Endothelial cell of umbilical vein (primary cell): Measurements from ENCODE around the gene MIS18BP1. TPM values are rescaled to one million over a fixed set of nuclear protein-coding genes. Genes with fewer than 3 reads are reported as not detected.

Experiments used
- BruUV-seq: library from RNA; stranded (reverse); fragments of 400-500 nt; replicated peaks from 2 replicates; lab custom pipeline; 2021; lab: Mats Ljungman, UMichigan
- CTCF ChIA-PET: fragments of 300-600, 350-600 bp; sonication (Branson Sonifier 250); formaldehyde crosslinking; loops from one replicate; lab custom pipeline; 2021; ENCODE audit warnings: antibody characterized with exemption, inconsistent platforms; lab: Charles Lee
- POLR2A ChIA-PET: fragments of 300-600, 350-600 bp; sonication (Branson Sonifier 250); formaldehyde crosslinking; loops from one replicate; lab custom pipeline; 2021; ENCODE audit warnings: antibody characterized with exemption, inconsistent platforms; lab: Charles Lee
- DNase-seq: peaks from one replicate; pipeline ENCODE4 v3.0.0-alpha.2; 2011; ENCODE audit warnings: low read depth, low spot score
- FAIRE-seq: peaks from 2 replicates; lab custom pipeline; 2011; peaks lifted over from hg19 to GRCh38; lab: Jason Lieb, UNC
- H2AFZ ChIP-seq: 2 replicates; pipeline ENCODE4 v1.6.0; 2012; ENCODE audit warnings: low read depth, low read length, control low read depth, inconsistent platforms
- H3K27ac ChIP-seq: 2 replicates; pipeline ENCODE4 v1.5.1; 2011; ENCODE audit warnings: low read depth, mild to moderate bottlenecking, control low read depth, low read length, moderate library complexity; ENCODE audit not compliant: insufficient read depth
- H3K27me3 ChIP-seq, 2 experiments: 2 replicates each; pipeline versions ENCODE4 v1.6.0 to v1.6.1; 2011; ENCODE audit warnings: low read length in 2 of 2, mixed read lengths in 1 of 2; ENCODE audit not compliant: control insufficient read depth in 2 of 2, insufficient read depth in 2 of 2
- H3K36me3 ChIP-seq, 2 experiments: 2 replicates in 1 of 2; 3 replicates in 1 of 2; pipeline ENCODE4 v1.5.1; 2011; ENCODE audit warnings: low read length in 2 of 2, mild to moderate bottlenecking in 1 of 2, moderate library complexity in 1 of 2; ENCODE audit not compliant: control insufficient read depth in 2 of 2, insufficient read depth in 2 of 2; ENCODE audit errors: extremely low read depth in 1 of 2
- H3K4me1 ChIP-seq: 3 replicates; pipeline ENCODE4 v1.5.1; 2011; ENCODE audit warnings: mild to moderate bottlenecking, low read length; ENCODE audit not compliant: control insufficient read depth, insufficient read depth; ENCODE audit errors: extremely low read depth
- H3K4me2 ChIP-seq: 2 replicates; pipeline ENCODE4 v1.6.1; 2011; ENCODE audit warnings: low read length, control low read depth, mixed read lengths; ENCODE audit not compliant: insufficient read depth
- H3K4me3 ChIP-seq, 3 experiments: fragments of 200-600 bp in 1 of 3; sonication (generic), shearing (Covaris generic) in 1 of 3; replicated peaks in 1 of 3; 2 replicates each; pipeline ENCODE4 v1.5.1; 2011 to 2016; ENCODE audit warnings: control low read depth in 3 of 3, low read length in 3 of 3, mild to moderate bottlenecking in 2 of 3, inconsistent platforms in 1 of 3, low read depth in 1 of 3, moderate library complexity in 1 of 3; ENCODE audit not compliant: insufficient read depth in 1 of 3
- H3K79me2 ChIP-seq: 2 replicates; pipeline ENCODE4 v1.6.0; 2012; ENCODE audit warnings: low read length, inconsistent platforms; ENCODE audit not compliant: control insufficient read depth, insufficient read depth
- H3K9ac ChIP-seq: replicated peaks from 2 replicates; pipeline ENCODE3; 2011; ENCODE audit warnings: low read length, control low read depth; ENCODE audit not compliant: insufficient read depth; ENCODE audit errors: extremely low read depth
- H3K9me1 ChIP-seq: replicated peaks from 3 replicates; pipeline ENCODE4 v1.6.0; 2011; ENCODE audit warnings: mild to moderate bottlenecking, low read length; ENCODE audit not compliant: control insufficient read depth, insufficient read depth; ENCODE audit errors: extremely low read depth
- H3K9me3 ChIP-seq: replicated peaks from 2 replicates; pipeline ENCODE4 v1.5.1; 2012; ENCODE audit warnings: low read length, inconsistent platforms; ENCODE audit not compliant: control insufficient read depth, insufficient read depth
- H4K20me1 ChIP-seq: replicated peaks from 2 replicates; pipeline ENCODE3; 2011; ENCODE audit warnings: mild to moderate bottlenecking, low read length; ENCODE audit not compliant: control insufficient read depth, insufficient read depth; ENCODE audit errors: extremely low read depth
- EZH2 ChIP-seq: IDR thresholded peaks from 2 replicates; pipeline ENCODE4 v1.6.1; 2012; ENCODE audit warnings: borderline replicate concordance, low read depth, mild to moderate bottlenecking, moderate library complexity, low read length, inconsistent platforms; ENCODE audit not compliant: severe bottlenecking
- FOS ChIP-seq: IDR thresholded peaks from 2 replicates; pipeline ENCODE4 v1.6.1; 2011; ENCODE audit warnings: mild to moderate bottlenecking, low read length, moderate library complexity, borderline replicate concordance; ENCODE audit not compliant: insufficient read depth
- GATA2 ChIP-seq: IDR thresholded peaks from 2 replicates; pipeline ENCODE4 v1.7.0; 2011; ENCODE audit warnings: low read depth, mild to moderate bottlenecking, moderate library complexity, mixed read lengths, low read length; ENCODE audit not compliant: insufficient read length, insufficient read depth
- JUN ChIP-seq: IDR thresholded peaks from 2 replicates; pipeline ENCODE4 v1.6.1; 2011; ENCODE audit warnings: borderline replicate concordance, low read depth; ENCODE audit not compliant: insufficient read length, insufficient read depth
- MYC ChIP-seq: IDR thresholded peaks from one replicate; pipeline ENCODE4 v1.6.1; 2011; ENCODE audit warnings: mild to moderate bottlenecking, low read depth, low read length
- POLR2A ChIP-seq: IDR thresholded peaks from 2 replicates; pipeline ENCODE4 v1.6.1; 2012; ENCODE audit warnings: low read depth, mild to moderate bottlenecking, control low read depth, low read length
- dilution Hi-C: fragments of 300-500 bp; cut with MboI; formaldehyde crosslinking; loops from one replicate; pipeline ENCODE4 v1.15.0; 2019; ENCODE audit warnings: low sequenced_read_pairs; ENCODE audit not compliant: extremely low pct_ligation_motif_present
- intact Hi-C: fragments of 100-400 bp; cut with micrococcal nuclease; formaldehyde crosslinking; loops from one replicate; pipeline ENCODE4 v1.10.0; 2022
- polyA plus RNA-seq, 4 experiments: library from polyadenylated mRNA; depleted of rRNA in 3 of 4; stranded (reverse) in 3 of 4; unstranded in 1 of 4; fragments of >200 nt; gene quantifications; 2 replicates each; pipeline versions ENCODE4 v1.2.1 to v1.2.3, GENCODE V29; 2011 to 2012; ENCODE audit warnings: missing spikeins in 1 of 4
- total RNA-seq: library from RNA; stranded (reverse); gene quantifications from 2 replicates; pipeline ENCODE4 v1.2.3, GENCODE V29; 2021
- TF ChIP-seq, protein P1 (sequence below), 2 donors: IDR thresholded peaks; 1 replicate in 1 of 2; 2 replicates in 1 of 2; pipeline ENCODE4 v1.5.1; 2011; ENCODE audit warnings: low read length in 2 of 2, mild to moderate bottlenecking in 2 of 2, moderate library complexity in 2 of 2, control low read depth in 1 of 2, inconsistent platforms in 1 of 2, low read depth in 1 of 2; ENCODE audit not compliant: insufficient read depth in 1 of 2; ENCODE audit errors: extremely low read depth in 1 of 2

The MIS18BP1 gene
- total and polyA plus RNA-seq, 2 donors (not counting 3 experiments of a cell fraction or from before 2014, with no cell fraction given) = 8.9 to 43.3 TPM

DNA sequence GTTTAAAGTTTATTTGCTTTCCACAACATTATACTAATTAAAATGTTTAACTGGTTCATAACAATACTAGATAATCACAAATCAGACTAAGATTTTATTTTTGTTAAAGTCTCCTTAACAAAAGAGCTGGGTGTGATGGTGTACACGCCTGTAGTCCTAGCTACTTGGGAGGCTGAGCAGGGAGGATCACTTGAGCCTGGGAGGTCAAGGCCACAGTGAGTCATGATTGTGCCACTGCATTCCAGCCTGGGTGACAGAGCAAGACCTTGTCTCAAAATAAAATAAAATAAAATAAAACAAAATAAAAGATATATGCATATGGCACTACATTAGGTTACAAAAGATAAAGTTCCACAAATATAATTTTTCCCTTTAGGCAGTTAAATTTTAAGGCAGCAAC is 5.6 kb downstream of the MIS18BP1 start:
- Histone ChIP-seq H3K4me3 (no peak overlapping the region), H3K27ac (no peak overlapping the region), H3K36me3 (no peaks in the 10 kb centered on the region), H3K4me2 (no peak overlapping the region), H3K9me1 (no peaks in the 10 kb centered on the region), H3K9ac (no peak overlapping the region), H3K9me3 (no peaks in the 10 kb centered on the region), H2AFZ (no peak overlapping the region), H4K20me1 (no peaks in the 10 kb centered on the region), H3K4me1 (peaks cover 13% of the 10 kb centered on the region), H3K27me3 (no peaks in the 10 kb centered on the region), H3K79me2 (peaks cover 100% of the 10 kb centered on the region)
- dilution Hi-C loops = no loop called here
- ChIA-PET POLR2A (no interaction called here), CTCF (interaction anchor here (0.7 kb wide), 1 partner anchor 43 kb away, joined by 3 read pairs; no protein-coding TSS in a partner anchor)
- no TSS peak for BruUV-seq
- TF ChIP-seq MYC = no peak
- TF ChIP-seq, protein P1, sequence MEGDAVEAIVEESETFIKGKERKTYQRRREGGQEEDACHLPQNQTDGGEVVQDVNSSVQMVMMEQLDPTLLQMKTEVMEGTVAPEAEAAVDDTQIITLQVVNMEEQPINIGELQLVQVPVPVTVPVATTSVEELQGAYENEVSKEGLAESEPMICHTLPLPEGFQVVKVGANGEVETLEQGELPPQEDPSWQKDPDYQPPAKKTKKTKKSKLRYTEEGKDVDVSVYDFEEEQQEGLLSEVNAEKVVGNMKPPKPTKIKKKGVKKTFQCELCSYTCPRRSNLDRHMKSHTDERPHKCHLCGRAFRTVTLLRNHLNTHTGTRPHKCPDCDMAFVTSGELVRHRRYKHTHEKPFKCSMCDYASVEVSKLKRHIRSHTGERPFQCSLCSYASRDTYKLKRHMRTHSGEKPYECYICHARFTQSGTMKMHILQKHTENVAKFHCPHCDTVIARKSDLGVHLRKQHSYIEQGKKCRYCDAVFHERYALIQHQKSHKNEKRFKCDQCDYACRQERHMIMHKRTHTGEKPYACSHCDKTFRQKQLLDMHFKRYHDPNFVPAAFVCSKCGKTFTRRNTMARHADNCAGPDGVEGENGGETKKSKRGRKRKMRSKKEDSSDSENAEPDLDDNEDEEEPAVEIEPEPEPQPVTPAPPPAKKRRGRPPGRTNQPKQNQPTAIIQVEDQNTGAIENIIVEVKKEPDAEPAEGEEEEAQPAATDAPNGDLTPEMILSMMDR (IDR thresholded peaks at IDR 0.05; ENCODE audit: extremely low read depth in 1 of 2, insufficient read depth in 1 of 2, low read depth in 1 of 2, low read length in 2 of 2) = no peak
- no peak for TF ChIP-seq GATA2
- TF ChIP-seq EZH2 = no peak
- TF ChIP-seq POLR2A = no peak
- no peak for TF ChIP-seq FOS
- TF ChIP-seq JUN = no peak
- no peak for DNase-seq
- intact Hi-C loops = no loop called here
- FAIRE-seq = no peak
